Esophagus (tissue), 2 donors: ENCODE measurements around the gene CCDC81. TPM values are rescaled to one million over a fixed set of nuclear protein-coding genes. Genes with fewer than 3 reads are reported as not detected.

Source experiments
- H3K27ac ChIP-seq, 2 donors: one replicate each; pipeline ENCODE4 v1.5.1; 2013; ENCODE audit warnings: low read depth in 2 of 2, mild to moderate bottlenecking in 2 of 2, inconsistent platforms in 1 of 2, low read length in 1 of 2, moderate library complexity in 1 of 2
- H3K27me3 ChIP-seq, 2 donors: one replicate each; pipeline ENCODE4 v1.6.1; 2013; ENCODE audit warnings: low read length in 2 of 2, control low read depth in 1 of 2, mild to moderate bottlenecking in 1 of 2; ENCODE audit not compliant: insufficient read depth in 2 of 2, control insufficient read depth in 1 of 2
- H3K36me3 ChIP-seq, 2 donors: one replicate each; pipeline ENCODE4 v1.6.1; 2013; ENCODE audit warnings: low read length in 1 of 2; ENCODE audit not compliant: control insufficient read depth in 2 of 2, insufficient read depth in 2 of 2
- H3K4me1 ChIP-seq, 2 donors: one replicate each; pipeline ENCODE4 v1.6.1; 2013; ENCODE audit warnings: low read length in 1 of 2; ENCODE audit not compliant: control insufficient read depth in 2 of 2, insufficient read depth in 2 of 2
- H3K4me3 ChIP-seq, 2 donors: one replicate each; pipeline ENCODE4 v1.5.1; 2013; ENCODE audit warnings: low read length in 2 of 2, mild to moderate bottlenecking in 2 of 2, low read depth in 1 of 2, moderate library complexity in 1 of 2
- H3K9me3 ChIP-seq, 2 donors: one replicate each; pipeline ENCODE4 v1.6.1; 2013; ENCODE audit warnings: mild to moderate bottlenecking in 2 of 2, low read depth in 1 of 2, low read length in 1 of 2, moderate library complexity in 1 of 2; ENCODE audit not compliant: control insufficient read depth in 2 of 2, insufficient read depth in 1 of 2
- WGBS, 2 donors: extraction: QIAGEN DNeasy Blood & Tissue Kit; methylation state at CpG; one replicate each; pipeline ENCODE4 v1.1.7; 2013; 5-methylcytosine and 5-hydroxymethylcytosine counted together
- polyA plus RNA-seq, 2 donors: library from polyadenylated mRNA; stranded (reverse); fragments of 200-250 nt; gene quantifications; one replicate each; pipeline ENCODE4 v1.2.3, GENCODE V29; 2013
- donor health status: healthy with polysubstance abuse.
- donor health status: Bipolar disorder and iron deficiency.

Gene CCDC81
- polyA plus RNA-seq, 2 donors: 0.11 to 0.31 TPM

DNA sequence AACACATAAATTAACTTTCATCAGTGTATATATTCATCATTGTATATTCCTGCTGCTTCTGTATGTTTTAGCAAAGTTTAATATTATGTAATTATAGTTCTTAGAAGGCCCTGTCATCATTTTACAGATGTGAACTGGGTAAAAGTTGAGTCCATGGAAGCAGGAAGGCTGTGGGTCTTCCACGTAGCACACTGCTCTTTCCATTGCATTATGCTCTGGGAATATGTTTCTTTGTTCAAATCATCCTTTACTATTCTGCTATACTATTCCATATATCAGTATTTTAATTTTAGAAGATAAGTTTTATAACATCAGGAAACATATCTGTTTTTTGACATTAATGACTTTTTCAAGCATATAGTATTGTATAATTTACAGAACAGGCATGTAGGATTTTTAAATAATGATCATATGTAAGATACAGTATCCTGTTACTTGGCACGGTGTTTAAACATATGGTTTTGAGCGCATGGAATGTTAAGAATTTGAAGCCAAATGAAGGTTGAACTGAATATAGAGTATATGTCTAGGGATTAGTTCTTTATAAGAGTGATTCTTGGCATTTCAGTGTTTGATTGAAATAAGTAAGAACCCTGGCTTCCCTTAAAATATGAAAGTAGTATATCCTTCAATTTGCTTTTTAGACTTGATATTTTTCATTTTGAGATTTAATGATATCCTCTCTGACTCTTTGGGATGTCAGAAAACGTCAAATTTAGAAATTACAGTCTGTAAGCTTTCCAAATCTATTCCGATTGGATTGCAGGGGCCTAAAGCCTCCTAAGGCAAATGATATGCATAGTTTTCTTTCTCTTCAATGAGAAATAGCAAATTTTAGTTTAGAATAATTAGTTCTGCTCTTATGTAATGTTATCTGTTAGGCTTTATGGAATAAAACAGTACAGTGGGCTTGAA lies 8.6 kb downstream of the CCDC81 start:
- Histone ChIP-seq H3K27ac (no peak overlapping the region), H3K9me3 (no peaks in the 10 kb centered on the region), H3K4me1 (no peaks in the 10 kb centered on the region), H3K27me3 (no peaks in the 10 kb centered on the region), H3K36me3 (no peaks in the 10 kb centered on the region), H3K4me3 (no peak overlapping the region)
- WGBS, 2 donors: 81 to 83% methylated on average over 5 of the region's 5 CpGs

DNA sequence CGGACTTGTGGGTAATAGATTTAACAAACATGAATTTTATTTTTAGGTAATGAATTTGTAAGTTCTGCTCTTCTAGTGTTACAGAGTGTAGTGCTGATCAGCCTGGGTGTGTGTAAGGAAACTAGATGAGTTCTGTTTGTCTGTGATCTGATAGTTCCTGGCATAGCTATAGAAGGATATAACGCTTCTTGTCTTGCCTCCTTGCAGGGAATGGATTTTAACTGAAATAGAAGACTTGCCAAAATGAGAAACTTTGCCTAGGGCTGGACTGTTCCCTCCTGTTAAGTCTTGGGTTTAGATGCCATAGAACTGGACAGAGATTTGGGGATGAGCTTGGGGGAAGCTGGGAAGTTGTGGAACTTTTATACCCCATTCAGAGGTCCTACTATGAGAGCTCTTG lies 11.6 kb downstream of the CCDC81 start:
- H3K9me3 ChIP-seq: no peaks in the 10 kb centered on the region
- H3K4me1 ChIP-seq: no peaks in the 10 kb centered on the region
- no peak overlapping the region for H3K4me3 ChIP-seq
- no peaks in the 10 kb centered on the region for H3K36me3 ChIP-seq
- no peak overlapping the region for H3K27ac ChIP-seq
- no peaks in the 10 kb centered on the region for H3K27me3 ChIP-seq
- WGBS, 2 donors: 69 to 88% methylated on average over 2 of the region's 2 CpGs

GRCh38 chr11:86386746-86387145 lies 12.1 kb downstream of the CCDC81 start:
- Histone ChIP-seq H3K4me1 (no peaks in the 10 kb centered on the region), H3K27me3 (no peaks in the 10 kb centered on the region), H3K36me3 (no peaks in the 10 kb centered on the region), H3K4me3 (no peak overlapping the region), H3K9me3 (no peaks in the 10 kb centered on the region), H3K27ac (no peak overlapping the region)
- 78 to 82% methylated on average over 2 of the region's 2 CpGs for WGBS, 2 donors

DNA sequence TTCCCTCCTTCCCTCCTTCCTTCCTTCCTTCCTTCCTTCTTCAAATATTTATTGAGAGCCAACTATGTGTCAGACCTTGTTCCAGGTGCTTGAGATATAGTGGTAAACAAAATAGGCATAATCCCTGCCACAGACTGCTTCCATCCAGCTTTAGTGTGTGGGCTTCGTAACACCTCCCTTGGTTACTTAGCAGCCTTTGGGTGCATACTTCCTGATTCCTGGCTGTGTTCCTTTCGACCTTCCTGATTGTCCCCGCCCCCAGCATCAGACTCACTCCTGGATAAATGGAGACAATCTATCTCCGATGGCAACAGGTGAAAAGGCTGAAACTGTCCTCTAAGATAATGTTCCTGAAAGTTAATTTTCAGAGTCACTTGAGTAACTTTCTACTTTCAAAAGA lies 13.5 kb downstream of the CCDC81 start:
- no peaks in the 10 kb centered on the region for H3K27me3 ChIP-seq
- no peaks in the 10 kb centered on the region for H3K36me3 ChIP-seq
- no peak overlapping the region for H3K27ac ChIP-seq
- WGBS, 2 donors: 48 to 63% methylated on average over 4 of the region's 4 CpGs
- H3K9me3 ChIP-seq: no peaks in the 10 kb centered on the region
- H3K4me3 ChIP-seq: no peak overlapping the region
- no peaks in the 10 kb centered on the region for H3K4me1 ChIP-seq

GRCh38 chr11:86390487-86390886 lies 15.8 kb downstream of the CCDC81 start:
- Histone ChIP-seq H3K27me3 (no peaks in the 10 kb centered on the region), H3K4me1 (no peaks in the 10 kb centered on the region), H3K4me3 (no peak overlapping the region), H3K27ac (no peak overlapping the region), H3K9me3 (no peaks in the 10 kb centered on the region), H3K36me3 (no peaks in the 10 kb centered on the region)
- 88 to 89% methylated on average over 3 of the region's 3 CpGs for whole genome bisulfite sequencing, 2 donors

GRCh38 chr11:86395061-86395551 lies 20.4 kb downstream of the CCDC81 start:
- no peaks in the 10 kb centered on the region for H3K4me1 ChIP-seq
- H3K27me3 ChIP-seq: no peaks in the 10 kb centered on the region
- no peaks in the 10 kb centered on the region for H3K36me3 ChIP-seq
- WGBS, 2 donors: 51 to 58% methylated on average over 6 of the region's 6 CpGs
- H3K27ac ChIP-seq: no peak overlapping the region
- H3K4me3 ChIP-seq: no peak overlapping the region
- no peaks in the 10 kb centered on the region for H3K9me3 ChIP-seq

DNA sequence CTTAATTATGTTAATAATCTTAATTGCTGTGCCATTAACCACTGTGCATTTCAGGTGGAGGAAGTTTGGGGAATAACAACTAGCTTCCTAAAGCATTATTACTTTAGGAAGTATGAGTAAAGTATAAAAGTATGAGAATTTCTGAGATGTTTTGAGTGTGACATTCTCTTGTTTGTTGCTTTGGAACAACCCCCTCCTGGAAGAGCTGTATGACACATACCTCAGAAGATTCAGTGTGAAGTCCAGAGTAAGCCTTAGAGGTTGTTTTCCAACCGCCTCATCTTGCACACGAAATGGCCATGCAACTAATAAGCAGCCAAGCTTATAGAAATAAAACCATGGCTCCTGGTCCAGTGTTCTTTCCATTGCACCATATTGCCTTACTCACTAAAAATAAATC lies 21.7 kb downstream of the CCDC81 start:
- Histone ChIP-seq H3K4me3 (no peak overlapping the region), H3K36me3 (no peaks in the 10 kb centered on the region), H3K9me3 (no peaks in the 10 kb centered on the region), H3K27ac (no peak overlapping the region), H3K27me3 (no peaks in the 10 kb centered on the region), H3K4me1 (no peaks in the 10 kb centered on the region)
- 95 to 96% methylated on average over 2 of the region's 2 CpGs for WGBS, 2 donors

DNA sequence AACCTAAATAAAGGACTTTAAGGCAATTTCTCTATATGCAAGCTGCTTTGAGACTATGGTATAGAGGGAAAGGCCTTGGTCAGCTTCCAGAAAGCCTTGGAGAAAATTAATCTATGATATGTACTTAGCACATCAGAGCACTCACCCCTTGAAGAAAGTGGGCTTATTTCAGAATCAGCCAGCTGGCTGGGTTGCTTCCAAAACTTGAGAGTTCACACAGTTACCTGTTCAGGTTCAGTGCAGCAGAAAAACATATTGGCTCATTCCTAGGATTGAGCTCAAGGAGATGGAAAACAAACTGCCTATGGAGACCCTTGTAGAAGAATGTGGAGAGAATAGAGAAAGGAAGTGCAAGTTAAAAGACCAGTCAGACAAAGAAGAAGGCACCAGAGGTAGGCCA lies 22.7 kb downstream of the CCDC81 start:
- Histone ChIP-seq H3K27me3 (no peaks in the 10 kb centered on the region), H3K9me3 (no peaks in the 10 kb centered on the region), H3K27ac (no peak overlapping the region), H3K36me3 (no peaks in the 10 kb centered on the region), H3K4me1 (no peaks in the 10 kb centered on the region), H3K4me3 (no peak overlapping the region)

GRCh38 chr11:86398106-86398505 lies 23.4 kb downstream of the CCDC81 start:
- H3K27ac ChIP-seq: no peak overlapping the region
- no peak overlapping the region for H3K4me3 ChIP-seq
- H3K9me3 ChIP-seq: no peaks in the 10 kb centered on the region
- no peaks in the 10 kb centered on the region for H3K4me1 ChIP-seq
- no peaks in the 10 kb centered on the region for H3K27me3 ChIP-seq
- no peaks in the 10 kb centered on the region for H3K36me3 ChIP-seq
- WGBS, 2 donors: 95% methylated on average over 3 of the region's 3 CpGs

- 70 to 75% methylated on average over 1 of the region's 1 CpG for WGBS, 2 donors
- no peaks in the 10 kb centered on the region for H3K4me1 ChIP-seq
- H3K9me3 ChIP-seq: no peaks in the 10 kb centered on the region
- H3K36me3 ChIP-seq: no peaks in the 10 kb centered on the region
- no peaks in the 10 kb centered on the region for H3K27me3 ChIP-seq
- no peak overlapping the region for H3K4me3 ChIP-seq
- H3K27ac ChIP-seq: no peak overlapping the region
Measured at GRCh38 chr11:86403458-86403857, 28.8 kb downstream of the CCDC81 start.
